ENCODE data around the gene SOS1. TPM values are rescaled to one million over a fixed set of nuclear protein-coding genes. Genes with fewer than 3 reads are reported as not detected.

Gene SOS1
- total RNA-seq, 4 donors from 2014 or later, result 48.6 to 64.2 (median 58.6) TPM

- Histone ChIP-seq H3K9me3 (no peaks in the 10 kb centered on the region), H3K4me1 (no peaks in the 10 kb centered on the region), H3K36me3 (peaks cover 0 to 13% of the 10 kb centered on the region in 2 donors), H3K4me3 (no peak overlapping the region), H3K27ac (no peak overlapping the region), H3K27me3 (no peaks in the 10 kb centered on the region)
- no peak for ATAC-seq
- WGBS, 2 donors (ENCODE audit: low coverage in 1 of 2), result 81 to 87% methylated on average over 2 to 4 of the region's 4 CpGs
- TF ChIP-seq EP300 (IDR thresholded peaks at IDR 0.05), result no peak
- TF ChIP-seq CTCF (IDR thresholded peaks at IDR 0.05), result no peak
- no peak for TF ChIP-seq POLR2AphosphoS5 (IDR thresholded peaks at IDR 0.05)
- no peak for TF ChIP-seq POLR2A (IDR thresholded peaks at IDR 0.05)
Observed at GRCh38 chr2:38935568-38936172, 185.2 kb downstream of the SOS1 start.

GRCh38 chr2:38934742-38935141 is 186.1 kb downstream of the SOS1 start:
- Histone ChIP-seq H3K4me1 (no peaks in the 10 kb centered on the region), H3K27me3 (no peaks in the 10 kb centered on the region), H3K9me3 (no peaks in the 10 kb centered on the region), H3K36me3 (peaks cover 0 to 13% of the 10 kb centered on the region in 2 donors), H3K27ac (no peak overlapping the region), H3K4me3 (no peak overlapping the region)
- ATAC-seq, result no peak
- no peak for TF ChIP-seq CTCF (IDR thresholded peaks at IDR 0.05)
- TF ChIP-seq EP300 (IDR thresholded peaks at IDR 0.05), result no peak
- no peak for TF ChIP-seq POLR2A (IDR thresholded peaks at IDR 0.05)
- TF ChIP-seq POLR2AphosphoS5 (IDR thresholded peaks at IDR 0.05), result no peak
- WGBS, 2 donors (ENCODE audit: low coverage in 1 of 2), result 76 to 77% methylated on average over 5 of the region's 5 CpGs

GRCh38 chr2:38933653-38934052 is 187.2 kb downstream of the SOS1 start:
- no peaks in the 10 kb centered on the region for H3K4me1 ChIP-seq
- TF ChIP-seq CTCF (IDR thresholded peaks at IDR 0.05), result no peak
- no peak for TF ChIP-seq POLR2AphosphoS5 (IDR thresholded peaks at IDR 0.05)
- no peak for TF ChIP-seq EP300 (IDR thresholded peaks at IDR 0.05)
- TF ChIP-seq POLR2A (IDR thresholded peaks at IDR 0.05), result no peak
- no peak for ATAC-seq
- H3K9me3 ChIP-seq, result no peaks in the 10 kb centered on the region
- H3K27me3 ChIP-seq, result no peaks in the 10 kb centered on the region
- 74 to 75% methylated on average over 3 of the region's 3 CpGs for WGBS, 2 donors (ENCODE audit: low coverage in 1 of 2)
- H3K27ac ChIP-seq, result no peak overlapping the region
- H3K36me3 ChIP-seq, result peaks cover 0 to 20% of the 10 kb centered on the region in 2 donors
- H3K4me3 ChIP-seq, result no peak overlapping the region

GRCh38 chr2:38932586-38932985 is 188.3 kb downstream of the SOS1 start:
- H3K9me3 ChIP-seq, result no peaks in the 10 kb centered on the region
- peaks cover 0 to 12% of the 10 kb centered on the region in 2 donors for H3K36me3 ChIP-seq
- 31 to 44% methylated on average over 1 of the region's 1 CpG for WGBS, 2 donors (ENCODE audit: low coverage in 1 of 2)
- H3K27ac ChIP-seq, result no peak overlapping the region
- H3K4me1 ChIP-seq, result no peaks in the 10 kb centered on the region
- H3K27me3 ChIP-seq, result no peaks in the 10 kb centered on the region
- no peak for ATAC-seq
- no peak overlapping the region for H3K4me3 ChIP-seq
- no peak for TF ChIP-seq EP300 (IDR thresholded peaks at IDR 0.05)

Small RNAs within 50 kb of the gene (small RNA-seq; reads per million reads assigned to genes)
- gene HSPE1P13, result 0 reads per million in 4 donors
- gene RF00019, result 0 reads per million in 4 donors
- 0 reads per million in 4 donors for gene RN7SL96P
- 0 reads per million in 4 donors for gene RNU6-198P

Other genes starting within 250 kb of the SOS1 start
- gene DHX57, start 245.1 kb downstream of the SOS1 start, total RNA-seq, result 10 to 100 TPM; 10.9 to 24.1 (median 20.1) TPM
- 10 to 100 TPM in 3 of 4 donors, 1 to 10 TPM in 1; 9.1 to 21.6 (median 14.2) TPM for gene MORN2, start 245.1 kb downstream of the SOS1 start, total RNA-seq
- 1 to 10 TPM in 2 of 4 donors, under 1 TPM in 2; 0.19 to 1.2 (median 1.1) TPM for gene ARHGEF33, start 231.2 kb downstream of the SOS1 start, total RNA-seq
- gene CDKL4, start 122.9 kb upstream of the SOS1 start, total RNA-seq, result 1 to 10 TPM in 2 of 4 donors, under 1 TPM in 1, not detected in 1; 0.39 to 1.9 (median 1.4) TPM

Data from gastroesophageal sphincter (tissue), 4 donors.